Hepatic stellate cell (primary cell): ENCODE results near the gene ISY1.

ENCODE experiments used
- DNase-seq: peaks from one replicate; pipeline ENCODE4 v3.0.0; 2011; ENCODE audit warnings: low spot score

The ISY1 gene

DNA sequence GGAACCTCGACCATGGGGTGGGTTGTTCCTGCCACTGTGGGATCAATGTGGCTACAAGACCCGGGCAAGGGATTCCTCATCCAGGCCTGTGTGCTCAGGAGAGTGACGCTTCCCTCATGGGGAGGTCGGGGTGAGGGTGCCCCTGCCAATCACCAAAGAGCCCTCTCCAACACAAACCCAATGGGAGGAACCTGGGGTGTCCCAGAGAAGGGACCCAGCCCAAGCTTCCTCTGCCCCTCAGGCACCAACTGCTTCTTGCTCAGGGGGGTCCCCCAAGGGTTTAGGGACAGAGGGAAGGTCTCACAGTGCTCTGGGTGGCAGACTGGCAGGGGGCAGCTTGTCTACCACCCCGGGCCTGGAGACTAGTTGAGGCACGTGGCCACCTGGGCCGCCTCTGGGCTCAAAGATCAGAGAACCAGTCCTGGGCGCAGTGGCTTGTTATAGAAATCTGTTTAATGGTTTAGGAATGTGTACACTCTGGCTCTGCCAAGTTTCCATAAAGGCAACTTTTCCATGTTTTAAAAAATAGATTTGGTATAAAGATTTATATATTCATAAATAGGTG is 73.6 kb downstream of the ISY1 start:
- peak; percentile 34 for DNase-seq

DNA sequence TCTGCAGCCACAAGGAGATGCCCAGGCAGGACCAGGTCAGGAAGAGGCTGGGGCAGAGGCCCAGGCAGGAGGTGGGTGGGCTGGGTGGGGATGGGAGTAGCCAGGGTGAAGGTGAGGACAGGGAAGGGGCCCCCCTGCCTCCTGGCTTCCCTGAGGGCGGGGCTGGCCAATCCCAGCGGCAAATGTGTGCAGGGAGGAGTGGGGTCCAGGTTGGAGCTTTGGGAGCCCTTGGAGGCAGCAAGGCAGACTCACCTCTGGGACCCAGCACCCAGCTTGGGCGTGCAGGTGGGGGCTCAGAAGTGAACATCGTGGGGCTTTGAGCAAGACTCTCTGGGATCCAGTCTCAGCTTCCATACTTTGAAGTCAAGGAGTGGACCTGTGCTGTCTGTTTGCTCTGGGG is 75.0 kb downstream of the ISY1 start:
- no peak for DNase-seq

- no peak for DNase-seq
These were observed 75.6 kb downstream of the ISY1 start for GRCh38 chr3:129085165-129085715.

GRCh38 chr3:129084501-129084900 is 76.4 kb downstream of the ISY1 start:
- DNase-seq, result no peak

- no peak for DNase-seq
These were observed 78.8 kb downstream of the ISY1 start for GRCh38 chr3:129082026-129082425.

- no peak for DNase-seq
These were observed 79.4 kb downstream of the ISY1 start for GRCh38 chr3:129081503-129081902.

GRCh38 chr3:129078510-129078909 is 82.4 kb downstream of the ISY1 start:
- DNase-seq, result no peak
